ENCODE data around the gene MCCC1.
"Not testable (repeated sequence)": the region's sequence is repeated elsewhere in the genome, so short reads cannot be mapped to it uniquely, and the experiment has no call there.

Gene MCCC1

DNA sequence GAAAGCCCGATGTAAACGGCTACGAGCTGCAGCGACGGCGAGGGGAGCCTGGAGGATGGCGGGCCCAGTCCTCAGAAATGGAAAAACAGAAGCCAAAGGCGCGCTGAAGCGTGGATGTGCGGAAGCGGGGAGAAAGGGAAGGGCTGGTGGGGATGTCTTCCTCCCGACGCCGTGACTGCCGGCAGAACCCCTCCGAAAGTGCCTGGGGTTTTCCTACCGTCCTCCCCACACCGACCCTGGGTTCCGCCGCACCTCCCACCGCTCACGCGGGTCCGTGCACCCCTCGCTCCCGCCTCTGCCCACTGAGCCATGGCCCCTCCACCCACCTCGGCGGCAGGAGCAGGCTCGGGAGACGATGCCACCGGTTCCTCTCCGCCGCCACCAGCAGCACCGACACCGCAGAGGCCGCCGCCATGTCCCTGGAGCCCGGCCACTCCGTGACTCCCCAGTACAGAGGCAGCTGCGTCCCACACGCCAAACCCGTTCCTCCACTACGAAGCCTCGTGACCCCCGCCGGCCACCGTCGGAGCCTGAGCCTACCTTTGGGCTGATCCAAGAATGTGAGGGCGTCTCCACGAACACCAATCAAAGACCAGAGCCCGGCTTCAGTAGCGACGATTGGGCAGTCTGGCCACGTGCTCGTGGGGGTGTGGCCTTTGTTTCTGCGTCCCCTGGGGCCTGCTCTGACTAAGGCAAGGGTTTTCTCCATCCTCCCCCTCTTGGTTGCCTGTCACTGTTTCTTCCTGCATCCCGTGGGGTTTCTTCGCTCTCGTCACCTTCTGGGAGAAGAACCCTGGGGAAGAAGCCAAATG lies at the start of gene MCCC1:
TSS of gene MCCC1 (minus strand) at position 471 of the 812 bp plus-strand sequence. CDS start at position 415, 56 bp downstream.
- peak; percentile 44 for DNase-seq

- DNase-seq = no peak
Observed at GRCh38 chr3:183148056-183148455, 48.8 kb upstream of the MCCC1 start.

DNA sequence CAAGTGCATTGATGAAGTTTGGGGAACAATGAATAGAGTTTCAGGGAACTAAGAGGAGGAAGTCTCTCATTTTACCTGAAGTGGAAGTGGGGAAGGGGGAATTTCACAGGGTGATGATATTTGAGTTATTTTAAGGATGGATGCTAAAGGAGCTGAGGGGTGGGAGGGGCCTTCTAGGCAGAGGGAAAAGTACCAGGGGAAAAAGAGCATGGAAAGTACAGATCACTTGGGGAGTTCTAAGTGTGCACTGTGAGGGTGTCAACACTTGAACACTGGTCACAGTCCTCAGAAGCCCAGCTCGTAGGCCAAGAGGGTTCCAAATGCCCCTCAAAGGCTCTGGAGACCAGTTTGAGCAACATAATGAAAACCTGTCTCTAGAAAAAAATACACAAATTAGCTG lies 45.1 kb upstream of the MCCC1 start:
- DNase-seq = no peak

- DNase-seq = no peak
Observed at GRCh38 chr3:183142199-183142598, 42.9 kb upstream of the MCCC1 start.

DNA sequence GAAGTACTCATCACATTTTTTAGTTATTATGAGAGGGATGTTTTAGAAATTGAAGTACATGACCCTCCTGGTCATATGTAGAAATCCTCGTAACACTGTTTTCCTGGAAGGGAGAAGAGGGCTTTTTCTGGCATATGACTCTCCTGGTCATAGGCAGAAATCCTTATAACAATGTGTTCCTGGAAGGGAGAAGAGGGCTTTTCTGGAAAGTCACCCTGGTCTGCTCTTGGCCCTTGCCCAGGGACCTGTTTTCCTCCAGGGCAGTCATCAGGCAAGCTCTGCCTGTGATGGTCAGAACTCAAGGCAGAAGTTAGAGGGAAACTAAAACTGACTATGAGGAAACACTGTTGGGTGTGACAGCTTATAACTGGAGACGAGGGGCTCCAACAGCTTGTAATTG lies 35.5 kb upstream of the MCCC1 start:
- DNase-seq = no peak

GRCh38 chr3:183132409-183132808 lies 33.1 kb upstream of the MCCC1 start:
- no peak for DNase-seq

GRCh38 chr3:183131735-183132134 lies 32.4 kb upstream of the MCCC1 start:
- no peak for DNase-seq

GRCh38 chr3:183131186-183131725 lies 32.0 kb upstream of the MCCC1 start:
- DNase-seq = no peak

GRCh38 chr3:183129243-183129642 lies 29.9 kb upstream of the MCCC1 start:
- no peak for DNase-seq

DNA sequence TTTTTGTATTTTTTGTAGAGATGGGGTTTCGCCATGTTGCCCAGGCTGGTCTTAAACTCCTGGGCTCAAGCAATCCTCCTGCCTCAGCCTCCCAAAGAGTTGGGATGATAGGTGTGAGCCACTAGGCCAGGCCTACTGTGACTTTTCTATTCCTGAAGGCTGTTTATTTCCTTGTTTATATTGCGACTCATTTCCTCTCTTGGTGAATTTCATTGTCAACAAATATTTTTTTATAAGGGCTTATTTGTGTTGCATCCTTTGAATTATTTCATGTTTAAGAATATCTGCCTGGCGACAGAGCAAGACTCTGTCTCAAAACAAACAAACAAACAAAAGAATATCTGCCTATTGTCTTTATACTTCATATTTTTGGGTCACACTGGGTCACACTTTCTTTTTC lies 29.4 kb upstream of the MCCC1 start:
- no peak for DNase-seq

DNA sequence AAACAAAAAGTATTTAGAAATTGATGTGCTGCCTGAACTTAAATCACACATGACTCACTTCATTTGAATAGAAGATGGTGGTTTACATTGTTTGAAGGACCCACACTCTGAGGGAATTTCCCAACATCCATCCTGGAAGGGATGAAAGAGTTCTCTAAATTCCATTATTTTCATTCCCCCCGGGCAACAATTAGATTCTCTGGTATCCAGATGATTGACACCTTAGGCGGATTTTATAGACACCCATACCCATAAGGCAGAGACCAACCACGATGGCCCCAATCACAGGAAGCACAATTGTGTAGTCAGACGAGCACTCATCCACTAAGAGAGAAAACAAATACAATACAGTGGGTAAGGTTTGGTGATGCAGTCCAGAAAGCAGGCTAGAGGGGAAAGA lies 24.6 kb upstream of the MCCC1 start:
- no peak for DNase-seq

DNA sequence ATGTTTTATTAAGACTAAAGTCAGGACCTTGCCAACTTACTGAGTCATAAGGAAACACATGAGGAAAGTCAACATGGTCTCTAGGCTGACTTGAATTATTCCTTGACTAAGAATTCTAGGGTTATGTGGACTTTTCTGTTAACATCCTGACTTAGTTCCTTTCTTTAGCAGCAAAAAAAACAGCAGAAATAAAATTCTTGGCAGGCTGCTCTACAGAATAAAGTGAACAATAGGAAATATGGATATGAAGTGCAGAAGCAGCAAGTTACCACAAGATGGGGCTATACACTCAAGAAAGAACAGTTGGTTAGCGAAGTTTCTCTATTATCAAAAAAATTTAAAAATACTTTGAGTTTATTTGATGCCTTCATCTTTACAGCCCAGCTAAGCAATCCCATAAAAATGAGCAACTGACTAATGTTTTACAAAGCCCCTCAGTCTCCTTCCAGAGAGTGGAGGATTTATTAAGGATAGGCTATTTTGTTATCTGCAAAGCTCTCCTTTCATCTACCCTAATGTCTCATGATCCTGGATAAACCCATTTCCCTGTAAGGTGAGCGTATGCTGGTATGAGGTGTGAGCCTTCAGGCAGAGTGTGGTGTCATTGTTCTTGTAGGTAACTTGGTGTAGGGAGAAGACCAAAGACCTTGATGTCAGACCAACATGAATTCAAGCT lies 23.1 kb upstream of the MCCC1 start:
- peak; percentile 68 for DNase-seq

DNA sequence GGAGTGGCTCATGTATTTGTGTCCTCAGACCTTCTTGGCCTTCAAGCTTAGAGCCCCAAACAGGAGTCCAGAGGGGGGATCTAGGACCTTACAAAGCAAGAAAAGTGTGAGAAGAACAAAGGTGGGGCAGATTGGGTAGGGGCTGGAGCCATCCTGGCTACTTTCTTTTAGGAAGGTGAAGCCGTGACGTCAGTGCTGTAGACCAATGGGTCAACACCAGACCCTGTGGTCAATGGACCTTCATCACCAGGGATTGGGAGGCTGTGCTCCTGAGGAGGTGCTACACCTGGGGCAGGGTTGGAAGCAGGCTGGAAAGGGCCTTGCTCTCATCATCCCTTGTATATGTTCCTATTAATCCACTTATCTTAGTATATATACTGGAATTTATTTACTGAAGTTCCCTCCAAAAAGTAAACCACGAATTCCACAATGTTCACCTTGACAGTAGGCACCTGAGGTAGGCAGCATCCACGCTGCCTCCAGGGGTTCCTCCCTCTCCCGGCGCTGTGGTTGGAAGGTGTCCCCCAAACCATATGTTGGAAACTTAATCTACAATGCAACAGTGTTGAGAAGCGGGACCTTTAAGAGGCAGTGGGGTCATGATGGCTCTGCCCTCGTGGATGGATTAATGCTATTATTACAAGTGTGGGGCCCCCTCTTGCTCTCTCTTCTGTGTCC lies 21.4 kb upstream of the MCCC1 start:
- DNase-seq = no peak

DNA sequence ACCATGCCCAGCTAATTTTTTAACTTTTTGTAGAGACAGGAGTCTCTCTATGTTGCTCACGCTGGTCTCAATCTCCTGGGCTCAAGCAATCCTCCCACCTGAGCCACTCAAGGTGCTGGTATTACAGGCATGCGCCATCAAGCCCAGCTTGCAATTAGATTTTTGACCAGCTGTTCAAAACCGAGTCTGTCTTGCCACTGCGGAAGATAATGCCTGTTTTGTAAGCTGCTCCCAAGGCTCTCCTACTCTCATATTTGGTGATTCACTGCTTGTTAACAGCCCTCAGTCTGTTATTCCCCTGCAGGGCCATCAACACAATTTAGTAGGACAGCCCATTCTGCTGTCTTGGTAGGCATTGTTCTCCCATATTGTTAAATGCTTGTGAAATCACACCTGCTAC lies 17.8 kb upstream of the MCCC1 start:
- peak; percentile 82 for DNase-seq

GRCh38 chr3:183116025-183116614 lies 16.8 kb upstream of the MCCC1 start:
- DNase-seq = peak; percentile 100

DNA sequence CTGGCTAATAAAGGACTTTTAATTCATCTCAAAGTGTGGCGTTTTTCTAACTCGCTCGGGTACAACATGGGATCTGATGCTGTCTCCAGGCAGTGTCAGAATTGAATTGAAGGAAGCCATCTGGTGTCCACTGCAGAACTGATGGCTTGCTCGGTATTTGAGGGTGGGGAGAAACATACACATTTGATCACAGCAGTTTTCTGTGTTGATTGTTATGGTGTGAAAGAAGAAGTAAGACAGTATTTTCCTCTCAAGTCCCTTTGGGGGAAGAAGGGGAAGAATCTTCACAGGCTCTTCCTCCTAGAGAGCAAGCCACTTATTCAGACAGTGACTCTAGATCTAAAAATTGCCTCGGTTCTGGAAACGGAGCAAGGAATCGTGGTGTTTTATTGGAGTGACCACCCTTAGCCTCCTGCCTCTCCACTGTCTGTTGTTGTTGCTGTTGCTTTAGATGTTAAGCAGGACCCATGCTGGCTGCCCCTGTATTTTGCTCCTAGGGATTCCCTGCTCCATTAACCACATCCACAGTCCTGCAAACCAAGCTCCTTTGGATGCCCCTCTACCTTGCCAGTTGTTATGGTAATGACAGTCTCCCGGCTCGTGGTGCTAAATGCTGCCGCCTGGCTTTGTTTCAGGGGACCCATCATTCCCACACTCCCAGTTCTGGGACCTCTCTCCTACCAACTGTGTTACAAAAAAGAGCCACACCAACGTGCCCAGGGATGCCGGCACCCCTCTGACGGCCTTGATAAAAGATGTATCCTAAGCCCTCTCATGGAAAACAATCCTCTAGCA lies 15.3 kb upstream of the MCCC1 start:
- DNase-seq = peak; percentile 35

GRCh38 chr3:183109847-183110246 lies 10.6 kb upstream of the MCCC1 start:
- not testable (repeated sequence) for DNase-seq

GRCh38 chr3:183108470-183108869 lies 9.2 kb upstream of the MCCC1 start:
- DNase-seq = no peak

- DNase-seq = no peak
Observed at GRCh38 chr3:183108001-183108449, 8.7 kb upstream of the MCCC1 start.

GRCh38 chr3:183107372-183107771 lies 8.1 kb upstream of the MCCC1 start:
- DNase-seq = not testable (repeated sequence)

- DNase-seq = no peak
Observed at GRCh38 chr3:183106635-183107034, 7.3 kb upstream of the MCCC1 start.

- not testable (repeated sequence) for DNase-seq
Observed at GRCh38 chr3:183103950-183104349, 4.7 kb upstream of the MCCC1 start.

Data from NCI-H2171 treated with DMSO at 0.1 percent for 48 hours (cell line).